ENCODE results near the gene ZBTB16.

ZBTB16 gene

GRCh38 chr11:114108501-114109205 is 49.1 kb downstream of the ZBTB16 start:
- no peak for TF ChIP-seq EZH2 (IDR thresholded peaks at IDR 0.05; ENCODE audit: borderline replicate concordance, low read depth, low read length, severe bottlenecking)
- no peak for TF ChIP-seq CTCF (IDR thresholded peaks at IDR 0.05; ENCODE audit: borderline replicate concordance, extremely low read depth, low read length, poor library complexity, severe bottlenecking)
- no peak overlapping the region for H3K9ac ChIP-seq (ENCODE audit: low read depth, low read length)
- no peak overlapping the region for H3K4me2 ChIP-seq (ENCODE audit: insufficient read depth, low read length)
- no peaks in the 10 kb centered on the region for H3K9me3 ChIP-seq (ENCODE audit: insufficient read depth, low read length, severe bottlenecking)
- no peak for ATAC-seq (ENCODE audit: insufficient read depth, low read depth)
- H3K79me2 ChIP-seq (ENCODE audit: insufficient read depth, low read length): no peaks in the 10 kb centered on the region
- no peak overlapping the region for H3K4me3 ChIP-seq (ENCODE audit: low read depth in 1 of 2, low read length in 2 of 2)
- no peaks in the 10 kb centered on the region for H3K36me3 ChIP-seq (ENCODE audit: insufficient read depth, low read length)
- H4K20me1 ChIP-seq (ENCODE audit: insufficient read depth, low read length): peaks cover 18% of the 10 kb centered on the region
- H3K27me3 ChIP-seq (ENCODE audit: insufficient read depth, low read length, poor library complexity): peaks cover 40% of the 10 kb centered on the region
- DNase-seq: no peak
- no peak overlapping the region for H2AFZ ChIP-seq (ENCODE audit: low read depth, low read length)
- no peak overlapping the region for H3K27ac ChIP-seq (ENCODE audit: low read length)
- peaks cover 13% of the 10 kb centered on the region for H3K4me1 ChIP-seq (ENCODE audit: insufficient read depth, low read length)

DNA sequence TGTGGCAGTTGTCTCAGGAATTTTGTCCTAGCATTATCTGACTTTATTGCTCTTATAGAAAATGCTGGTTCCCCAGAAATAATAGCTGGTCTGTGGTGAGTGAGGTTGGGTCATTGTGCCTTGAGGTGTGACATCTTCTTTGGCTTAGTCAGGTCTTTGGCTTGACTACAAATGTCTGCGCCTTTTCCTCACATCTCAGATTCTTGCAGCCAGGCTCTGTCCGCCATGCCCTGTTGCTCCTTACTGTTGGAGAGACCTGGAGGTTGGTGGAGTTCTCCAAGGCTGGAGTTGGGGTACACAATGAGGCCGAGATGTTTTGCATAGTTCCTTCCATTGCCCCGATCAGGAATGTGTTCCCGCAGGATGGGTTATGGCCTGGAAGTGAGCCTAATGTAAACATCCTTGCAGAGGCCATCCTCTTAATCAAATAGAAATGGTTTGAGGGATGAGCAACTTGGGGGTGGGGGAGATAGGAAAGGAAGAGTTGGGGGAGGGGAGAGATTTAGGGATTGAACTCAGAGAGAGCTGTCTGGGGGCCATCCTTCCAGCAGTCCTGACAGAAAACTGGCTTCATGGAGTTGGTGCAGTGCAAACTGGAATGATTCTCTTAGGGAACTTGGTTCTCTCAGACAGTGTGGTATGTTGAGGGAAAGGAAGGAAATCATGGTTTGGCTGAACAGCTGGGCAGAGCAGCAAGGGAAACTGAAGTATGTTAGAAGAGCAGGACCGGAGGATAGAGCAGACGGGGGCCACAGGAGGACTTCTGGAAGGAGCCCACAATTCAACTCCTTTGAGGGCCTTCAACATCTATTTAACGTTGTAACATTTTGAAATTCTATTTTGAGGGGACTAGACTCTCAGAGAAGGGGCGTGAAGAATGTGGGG is 49.9 kb downstream of the ZBTB16 start:
- Histone ChIP-seq H3K27ac (ENCODE audit: low read length) (no peak overlapping the region), H3K36me3 (ENCODE audit: insufficient read depth, low read length) (no peaks in the 10 kb centered on the region), H3K4me2 (ENCODE audit: insufficient read depth, low read length) (no peak overlapping the region), H4K20me1 (ENCODE audit: insufficient read depth, low read length) (peaks cover 11% of the 10 kb centered on the region), H3K4me3 (ENCODE audit: low read depth in 1 of 2, low read length in 2 of 2) (no peak overlapping the region), H3K79me2 (ENCODE audit: insufficient read depth, low read length) (no peaks in the 10 kb centered on the region), H3K9ac (ENCODE audit: low read depth, low read length) (no peak overlapping the region), H3K27me3 (ENCODE audit: insufficient read depth, low read length, poor library complexity) (peaks cover 40% of the 10 kb centered on the region), H3K9me3 (ENCODE audit: insufficient read depth, low read length, severe bottlenecking) (no peaks in the 10 kb centered on the region), H2AFZ (ENCODE audit: low read depth, low read length) (no peak overlapping the region), H3K4me1 (ENCODE audit: insufficient read depth, low read length) (peaks cover 5% of the 10 kb centered on the region)
- TF ChIP-seq EZH2 (IDR thresholded peaks at IDR 0.05; ENCODE audit: borderline replicate concordance, low read depth, low read length, severe bottlenecking): no peak
- TF ChIP-seq CTCF (IDR thresholded peaks at IDR 0.05; ENCODE audit: borderline replicate concordance, extremely low read depth, low read length, poor library complexity, severe bottlenecking): no peak
- no peak for ATAC-seq (ENCODE audit: insufficient read depth, low read depth)
- DNase-seq: no peak

DNA sequence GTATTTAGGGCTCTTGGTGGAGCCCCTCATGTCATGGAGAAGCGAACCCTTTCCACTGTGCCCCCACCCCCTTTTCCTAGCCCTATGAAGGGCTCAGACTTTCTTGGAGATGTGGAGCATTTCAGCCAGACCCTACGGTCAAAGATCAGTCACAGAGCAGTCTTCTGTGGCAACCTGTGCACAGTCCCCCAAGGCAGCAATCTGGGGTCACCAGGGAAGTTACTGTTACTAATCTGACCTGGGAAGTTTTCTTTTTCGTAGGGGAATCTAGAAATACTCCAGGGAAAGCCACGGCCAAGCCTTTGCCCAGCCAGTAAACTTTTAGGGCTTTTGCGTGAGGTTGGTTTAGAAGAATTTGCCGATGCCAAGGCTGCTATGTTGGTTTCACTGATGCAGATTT is 50.6 kb downstream of the ZBTB16 start:
- DNase-seq (no peak), ATAC-seq (ENCODE audit: insufficient read depth, low read depth) (no peak)
- Histone ChIP-seq H3K79me2 (ENCODE audit: insufficient read depth, low read length) (no peaks in the 10 kb centered on the region), H3K4me3 (ENCODE audit: low read depth in 1 of 2, low read length in 2 of 2) (no peak overlapping the region), H2AFZ (ENCODE audit: low read depth, low read length) (no peak overlapping the region), H3K4me1 (ENCODE audit: insufficient read depth, low read length) (no peaks in the 10 kb centered on the region), H3K36me3 (ENCODE audit: insufficient read depth, low read length) (no peaks in the 10 kb centered on the region), H3K9me3 (ENCODE audit: insufficient read depth, low read length, severe bottlenecking) (no peaks in the 10 kb centered on the region), H4K20me1 (ENCODE audit: insufficient read depth, low read length) (peaks cover 10% of the 10 kb centered on the region), H3K4me2 (ENCODE audit: insufficient read depth, low read length) (no peak overlapping the region), H3K9ac (ENCODE audit: low read depth, low read length) (no peak overlapping the region), H3K27ac (ENCODE audit: low read length) (no peak overlapping the region), H3K27me3 (ENCODE audit: insufficient read depth, low read length, poor library complexity) (peaks cover 40% of the 10 kb centered on the region)
- TF ChIP-seq EZH2 (IDR thresholded peaks at IDR 0.05; ENCODE audit: borderline replicate concordance, low read depth, low read length, severe bottlenecking): no peak
- TF ChIP-seq CTCF (IDR thresholded peaks at IDR 0.05; ENCODE audit: borderline replicate concordance, extremely low read depth, low read length, poor library complexity, severe bottlenecking): no peak

Measured in DND-41 (cell line).